ENCODE data around the gene ADAMTS17. TPM values are rescaled to one million over a fixed set of nuclear protein-coding genes. Genes with fewer than 3 reads are reported as not detected.

Gene ADAMTS17
- polyA plus RNA-seq, 1 donor = 4.0 TPM

Other genes starting within 250 kb of the ADAMTS17 start
- gene CERS3, start 187.0 kb upstream of the ADAMTS17 start, polyA plus RNA-seq (ENCODE audit: insufficient read length) = 1.5 TPM

All from forelimb muscle (tissue), 1 donor.